Measurements from ENCODE around the gene CACNA1S.

Gene CACNA1S

GRCh38 chr1:201116091-201116490 lies 3.9 kb upstream of the CACNA1S start:
- no peak for DNase-seq (ENCODE audit: low spot score)

- DNase-seq (ENCODE audit: low spot score) = no peak
These were observed 3.2 kb upstream of the CACNA1S start for GRCh38 chr1:201115390-201115937.

GRCh38 chr1:201114245-201115131 lies 2.3 kb upstream of the CACNA1S start:
- peak; percentile 89 for DNase-seq (ENCODE audit: low spot score)

GRCh38 chr1:201113451-201114244 lies 1.4 kb upstream of the CACNA1S start:
- no peak for DNase-seq (ENCODE audit: low spot score)

- DNase-seq (ENCODE audit: low spot score) = no peak
These were observed 700 bp upstream of the CACNA1S start for GRCh38 chr1:201112926-201113325.

- no peak for DNase-seq (ENCODE audit: low spot score)
These were observed 554 bp downstream of the CACNA1S start for GRCh38 chr1:201111672-201112071.

GRCh38 chr1:201111156-201111555 lies 1.1 kb downstream of the CACNA1S start:
- no peak for DNase-seq (ENCODE audit: low spot score)

GRCh38 chr1:201110616-201111015 lies 1.6 kb downstream of the CACNA1S start:
- no peak for DNase-seq (ENCODE audit: low spot score)

GRCh38 chr1:201110138-201110537 lies 2.1 kb downstream of the CACNA1S start:
- no peak for DNase-seq (ENCODE audit: low spot score)

GRCh38 chr1:201109651-201110050 lies 2.6 kb downstream of the CACNA1S start:
- DNase-seq (ENCODE audit: low spot score) = no peak

GRCh38 chr1:201108614-201109013 lies 3.6 kb downstream of the CACNA1S start:
- no peak for DNase-seq (ENCODE audit: low spot score)

GRCh38 chr1:201105688-201106087 lies 6.5 kb downstream of the CACNA1S start:
- no peak for DNase-seq (ENCODE audit: low spot score)

GRCh38 chr1:201104141-201104540 lies 8.1 kb downstream of the CACNA1S start:
- no peak for DNase-seq (ENCODE audit: low spot score)

GRCh38 chr1:201103666-201104065 lies 8.6 kb downstream of the CACNA1S start:
- DNase-seq (ENCODE audit: low spot score) = no peak

GRCh38 chr1:201100169-201100930 lies 11.9 kb downstream of the CACNA1S start:
- no peak for DNase-seq (ENCODE audit: low spot score)

GRCh38 chr1:201098992-201099677 lies 13.1 kb downstream of the CACNA1S start:
- no peak for DNase-seq (ENCODE audit: low spot score)

- no peak for DNase-seq (ENCODE audit: low spot score)
These were observed 15.0 kb downstream of the CACNA1S start for GRCh38 chr1:201096977-201097856.

- no peak for DNase-seq (ENCODE audit: low spot score)
These were observed 16.2 kb downstream of the CACNA1S start for GRCh38 chr1:201096041-201096461.

GRCh38 chr1:201095581-201095980 lies 16.6 kb downstream of the CACNA1S start:
- DNase-seq (ENCODE audit: low spot score) = no peak

- DNase-seq (ENCODE audit: low spot score) = no peak
These were observed 17.4 kb downstream of the CACNA1S start for GRCh38 chr1:201094832-201095231.

Data from left forelimb (tissue), 1 donor.